ENCODE measurements around the gene RNF123. TPM values are rescaled to one million over a fixed set of nuclear protein-coding genes. Genes with fewer than 3 reads are reported as not detected.

RNF123 gene
- total and polyA plus RNA-seq, 2 experiments from 2014 or later, result 14.6 to 32.5 TPM

- H3K27ac ChIP-seq (ENCODE audit: low read depth), result no peak overlapping the region
- DNase-seq (ENCODE audit: low spot score) (no peak), ATAC-seq (no peak)
- H3K4me1 ChIP-seq (ENCODE audit: insufficient read depth), result no peaks in the 10 kb centered on the region
- H3K4me3 Mint-ChIP-seq, result no peak overlapping the region
- H2AFZ ChIP-seq, result no peak overlapping the region
- H3K9me2 ChIP-seq (ENCODE audit: insufficient read depth), result no peaks in the 10 kb centered on the region
- no peak overlapping the region for H3K4me2 ChIP-seq
- no peaks in the 10 kb centered on the region for H4K20me1 ChIP-seq (replicated peaks; ENCODE audit: insufficient read depth)
- no peak for TF ChIP-seq POLR2AphosphoS5 (IDR thresholded peaks at IDR 0.05; ENCODE audit: low read depth)
- no peak for TF ChIP-seq STAT1 (IDR thresholded peaks at IDR 0.05; ENCODE audit: unreplicated experiment)
- TF ChIP-seq, protein P1, sequence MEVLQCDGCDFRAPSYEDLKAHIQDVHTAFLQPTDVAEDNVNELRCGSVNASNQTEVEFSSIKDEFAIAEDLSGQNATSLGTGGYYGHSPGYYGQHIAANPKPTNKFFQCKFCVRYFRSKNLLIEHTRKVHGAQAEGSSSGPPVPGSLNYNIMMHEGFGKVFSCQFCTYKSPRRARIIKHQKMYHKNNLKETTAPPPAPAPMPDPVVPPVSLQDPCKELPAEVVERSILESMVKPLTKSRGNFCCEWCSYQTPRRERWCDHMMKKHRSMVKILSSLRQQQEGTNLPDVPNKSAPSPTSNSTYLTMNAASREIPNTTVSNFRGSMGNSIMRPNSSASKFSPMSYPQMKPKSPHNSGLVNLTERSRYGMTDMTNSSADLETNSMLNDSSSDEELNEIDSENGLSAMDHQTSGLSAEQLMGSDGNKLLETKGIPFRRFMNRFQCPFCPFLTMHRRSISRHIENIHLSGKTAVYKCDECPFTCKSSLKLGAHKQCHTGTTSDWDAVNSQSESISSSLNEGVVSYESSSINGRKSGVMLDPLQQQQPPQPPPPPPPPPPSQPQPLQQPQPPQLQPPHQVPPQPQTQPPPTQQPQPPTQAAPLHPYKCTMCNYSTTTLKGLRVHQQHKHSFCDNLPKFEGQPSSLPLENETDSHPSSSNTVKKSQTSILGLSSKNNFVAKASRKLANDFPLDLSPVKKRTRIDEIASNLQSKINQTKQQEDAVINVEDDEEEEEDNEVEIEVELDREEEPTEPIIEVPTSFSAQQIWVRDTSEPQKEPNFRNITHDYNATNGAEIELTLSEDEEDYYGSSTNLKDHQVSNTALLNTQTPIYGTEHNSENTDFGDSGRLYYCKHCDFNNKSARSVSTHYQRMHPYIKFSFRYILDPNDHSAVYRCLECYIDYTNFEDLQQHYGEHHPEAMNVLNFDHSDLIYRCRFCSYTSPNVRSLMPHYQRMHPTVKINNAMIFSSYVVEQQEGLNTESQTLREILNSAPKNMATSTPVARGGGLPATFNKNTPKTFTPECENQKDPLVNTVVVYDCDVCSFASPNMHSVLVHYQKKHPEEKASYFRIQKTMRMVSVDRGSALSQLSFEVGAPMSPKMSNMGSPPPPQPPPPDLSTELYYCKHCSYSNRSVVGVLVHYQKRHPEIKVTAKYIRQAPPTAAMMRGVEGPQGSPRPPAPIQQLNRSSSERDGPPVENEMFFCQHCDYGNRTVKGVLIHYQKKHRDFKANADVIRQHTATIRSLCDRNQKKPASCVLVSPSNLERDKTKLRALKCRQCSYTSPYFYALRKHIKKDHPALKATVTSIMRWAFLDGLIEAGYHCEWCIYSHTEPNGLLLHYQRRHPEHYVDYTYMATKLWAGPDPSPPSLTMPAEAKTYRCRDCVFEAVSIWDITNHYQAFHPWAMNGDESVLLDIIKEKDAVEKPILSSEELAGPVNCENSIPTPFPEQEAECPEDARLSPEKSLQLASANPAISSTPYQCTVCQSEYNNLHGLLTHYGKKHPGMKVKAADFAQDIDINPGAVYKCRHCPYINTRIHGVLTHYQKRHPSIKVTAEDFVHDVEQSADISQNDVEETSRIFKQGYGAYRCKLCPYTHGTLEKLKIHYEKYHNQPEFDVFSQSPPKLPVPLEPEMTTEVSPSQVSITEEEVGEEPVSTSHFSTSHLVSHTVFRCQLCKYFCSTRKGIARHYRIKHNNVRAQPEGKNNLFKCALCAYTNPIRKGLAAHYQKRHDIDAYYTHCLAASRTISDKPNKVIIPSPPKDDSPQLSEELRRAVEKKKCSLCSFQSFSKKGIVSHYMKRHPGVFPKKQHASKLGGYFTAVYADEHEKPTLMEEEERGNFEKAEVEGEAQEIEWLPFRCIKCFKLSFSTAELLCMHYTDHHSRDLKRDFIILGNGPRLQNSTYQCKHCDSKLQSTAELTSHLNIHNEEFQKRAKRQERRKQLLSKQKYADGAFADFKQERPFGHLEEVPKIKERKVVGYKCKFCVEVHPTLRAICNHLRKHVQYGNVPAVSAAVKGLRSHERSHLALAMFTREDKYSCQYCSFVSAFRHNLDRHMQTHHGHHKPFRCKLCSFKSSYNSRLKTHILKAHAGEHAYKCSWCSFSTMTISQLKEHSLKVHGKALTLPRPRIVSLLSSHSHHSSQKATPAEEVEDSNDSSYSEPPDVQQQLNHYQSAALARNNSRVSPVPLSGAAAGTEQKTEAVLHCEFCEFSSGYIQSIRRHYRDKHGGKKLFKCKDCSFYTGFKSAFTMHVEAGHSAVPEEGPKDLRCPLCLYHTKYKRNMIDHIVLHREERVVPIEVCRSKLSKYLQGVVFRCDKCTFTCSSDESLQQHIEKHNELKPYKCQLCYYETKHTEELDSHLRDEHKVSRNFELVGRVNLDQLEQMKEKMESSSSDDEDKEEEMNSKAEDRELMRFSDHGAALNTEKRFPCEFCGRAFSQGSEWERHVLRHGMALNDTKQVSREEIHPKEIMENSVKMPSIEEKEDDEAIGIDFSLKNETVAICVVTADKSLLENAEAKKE (CRISPR knock-in tag; IDR thresholded peaks at IDR 0.05), result no peak
- TF ChIP-seq EZH2phosphoT487 (IDR thresholded peaks at IDR 0.05; ENCODE audit: unreplicated experiment), result no peak
- no peak for TF ChIP-seq REST (IDR thresholded peaks at IDR 0.05; ENCODE audit: unreplicated experiment)
- H3K4me1 Mint-ChIP-seq, result peaks cover 4% of the 10 kb centered on the region; the same call in 1 of the 3 replicates
- H3K36me3 Mint-ChIP-seq (ENCODE audit: low read depth), result no peaks in the 10 kb centered on the region; the same call in 2 of the 3 replicates
- peaks cover 2% of the 10 kb centered on the region for H3K27me3 Mint-ChIP-seq (ENCODE audit: insufficient read depth, low read depth, poor library complexity)
- no peaks in the 10 kb centered on the region for H3K79me2 ChIP-seq (replicated peaks; ENCODE audit: insufficient read depth)
- H3K27me3 ChIP-seq (ENCODE audit: insufficient read depth), result no peaks in the 10 kb centered on the region
- H3K27ac Mint-ChIP-seq, result no peak overlapping the region
- H3K9me3 Mint-ChIP-seq, result no peaks in the 10 kb centered on the region
- no peak overlapping the region for H3K4me3 ChIP-seq
- H3K36me3 ChIP-seq (ENCODE audit: insufficient read depth), result no peaks in the 10 kb centered on the region
- H3F3A ChIP-seq (replicated peaks; ENCODE audit: low read depth), result no peaks in the 10 kb centered on the region
Observed at GRCh38 chr3:49646236-49646635, 43.1 kb upstream of the RNF123 start.

Measured in GM23338 (cell line).